ENCODE data around the gene HECW1.

- no peak for TF ChIP-seq CTCF (conservative IDR thresholded peaks at IDR 0.05; ENCODE audit: low read length)
- no peak for TF ChIP-seq EZH2phosphoT487 (IDR thresholded peaks at IDR 0.05; ENCODE audit: borderline replicate concordance)
Observed at GRCh38 chr7:43300121-43300520, 187.7 kb downstream of the HECW1 start.
